ENCODE results near the gene NDUFA13. TPM values are rescaled to one million over a fixed set of nuclear protein-coding genes. Genes with fewer than 3 reads are reported as not detected.

The NDUFA13 gene
- polyA plus RNA-seq, 6 donors from 2014 or later = 226 to 324 (median 271) TPM

- DNase-seq = no peak
- no peak for ATAC-seq (ENCODE audit: low read depth in 2 of 2)
- H3K36me3 Mint-ChIP-seq = no peaks in the 10 kb centered on the region
- H3K4me3 Mint-ChIP-seq = no peak overlapping the region
- H3K9me3 Mint-ChIP-seq = peaks cover 0 to 6% (median 0%) of the 10 kb centered on the region in 7 donors
- H3K27ac Mint-ChIP-seq = no peak overlapping the region
- H3K4me1 Mint-ChIP-seq = peaks cover 0 to 4% (median 0%) of the 10 kb centered on the region in 3 donors
- no peaks in the 10 kb centered on the region for H3K27me3 Mint-ChIP-seq
Observed at GRCh38 chr19:19571071-19571786, 55.2 kb downstream of the NDUFA13 start.

- Mint-ChIP-seq H3K27ac (no peak overlapping the region), H3K4me1 (peaks cover 0 to 4% (median 0%) of the 10 kb centered on the region in 3 donors)
Observed at GRCh38 chr19:19575411-19575810, 59.4 kb downstream of the NDUFA13 start.

More at GRCh38 chr19:19575411-19575810, 59.4 kb downstream of the NDUFA13 start:
- Mint-ChIP-seq H3K27me3 (no peaks in the 10 kb centered on the region), H3K9me3 (peaks cover 0 to 2% (median 0%) of the 10 kb centered on the region in 7 donors), H3K4me3 (no peak overlapping the region), H3K36me3 (no peaks in the 10 kb centered on the region)
- no peak for ATAC-seq (ENCODE audit: low read depth in 2 of 2)
- no peak for DNase-seq

Other genes with a start within 250 kb of the NDUFA13 start
- not detected for gene TM6SF2, start 242.9 kb upstream of the NDUFA13 start, polyA plus RNA-seq (ENCODE audit: low read depth in 6 of 6)
- gene SUGP1, start 195.7 kb upstream of the NDUFA13 start, polyA plus RNA-seq (ENCODE audit: low read depth in 6 of 6) = 10 to 100 TPM; 22.8 to 45.7 (median 26.5) TPM
- 10 to 100 TPM; 17.6 to 39.9 (median 24.2) TPM for gene MAU2, start 195.4 kb upstream of the NDUFA13 start, polyA plus RNA-seq (ENCODE audit: low read depth in 6 of 6)
- gene GATAD2A, start 110.5 kb upstream of the NDUFA13 start, polyA plus RNA-seq (ENCODE audit: low read depth in 6 of 6) = 10 to 100 TPM in 3 of 6 donors, 1 to 10 TPM in 3; 2.2 to 19.2 (median 10.6) TPM
- 1 to 10 TPM; 1.1 to 4.3 (median 2.3) TPM for gene TSSK6, start 677 bp upstream of the NDUFA13 start, polyA plus RNA-seq (ENCODE audit: low read depth in 6 of 6)
- gene YJEFN3, start 12.7 kb downstream of the NDUFA13 start, polyA plus RNA-seq (ENCODE audit: low read depth in 6 of 6) = under 1 TPM in 2 of 6 donors, not detected in 4; 0.17 TPM
- under 1 TPM in 1 of 6 donors, not detected in 5; 0.11 TPM for gene CILP2, start 22.0 kb downstream of the NDUFA13 start, polyA plus RNA-seq (ENCODE audit: low read depth in 6 of 6)
- gene PBX4, start 102.5 kb downstream of the NDUFA13 start, polyA plus RNA-seq (ENCODE audit: low read depth in 6 of 6) = under 1 TPM in 2 of 6 donors, not detected in 4; 0.26 to 0.31 TPM
- 10 to 100 TPM in 2 of 6 donors, 1 to 10 TPM in 4; 6.1 to 13.0 (median 8.4) TPM for gene LPAR2, start 112.0 kb downstream of the NDUFA13 start, polyA plus RNA-seq (ENCODE audit: low read depth in 6 of 6)
- 10 to 100 TPM; 41.4 to 79.9 (median 49.1) TPM for gene GMIP, start 127.4 kb downstream of the NDUFA13 start, polyA plus RNA-seq (ENCODE audit: low read depth in 6 of 6)
- gene ATP13A1, start 147.5 kb downstream of the NDUFA13 start, polyA plus RNA-seq (ENCODE audit: low read depth in 6 of 6) = 10 to 100 TPM; 13.2 to 59.0 (median 17.5) TPM
- gene ZNF101, start 152.6 kb downstream of the NDUFA13 start, polyA plus RNA-seq (ENCODE audit: low read depth in 6 of 6) = 10 to 100 TPM; 29.2 to 66.9 (median 37.4) TPM
- gene ZNF14, start 216.9 kb downstream of the NDUFA13 start, polyA plus RNA-seq (ENCODE audit: low read depth in 6 of 6) = 10 to 100 TPM in 4 of 6 donors, 1 to 10 TPM in 2; 6.6 to 26.6 (median 10.7) TPM